GM19438 (cell line): ENCODE measurements around the gene ZSCAN5A.
"Not testable (repeated sequence)": the region's sequence is repeated elsewhere in the genome, so short reads cannot be mapped to it uniquely, and the experiment has no call there.

Experiments used
- ATAC-seq: cut with Tn5 transposase; IDR thresholded peaks from one replicate; pipeline ENCODE4 v1.9.1; 2021; ENCODE audit warnings: low read depth; ENCODE audit not compliant: unreplicated experiment

Gene ZSCAN5A

DNA sequence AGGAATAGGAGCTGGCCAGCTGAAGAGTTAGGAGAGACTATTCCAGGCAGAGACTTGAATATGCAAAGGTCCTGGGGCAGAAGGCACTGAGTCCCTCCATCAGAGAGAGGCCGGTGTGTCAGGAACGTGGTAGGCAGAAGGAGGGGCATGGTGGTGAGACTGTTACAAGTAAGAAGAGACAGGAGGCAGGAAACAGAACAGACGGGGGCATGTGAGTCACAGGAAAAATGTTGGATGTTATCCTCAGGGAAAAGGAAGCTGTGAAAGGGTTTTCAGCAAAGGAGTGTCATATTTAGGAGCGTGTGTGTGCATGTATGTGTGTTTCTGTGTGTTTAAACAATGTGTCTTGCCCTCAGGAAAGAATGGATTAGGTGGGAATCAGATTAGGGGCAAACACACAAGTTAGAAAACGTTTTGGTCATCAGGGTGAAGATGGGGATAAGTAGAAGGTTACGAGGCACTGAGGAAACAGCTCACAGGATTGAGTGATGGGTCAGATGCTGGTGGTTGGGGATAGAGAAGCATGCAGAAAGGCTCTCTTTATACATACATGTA lies 41.0 kb downstream of the ZSCAN5A start:
- no peak for ATAC-seq

GRCh38 chr19:56272161-56272798 lies 42.4 kb downstream of the ZSCAN5A start, which contains the start of gene EDDM13:
EDDM13 (plus strand) TSS chr19:56272748; CDS start chr19:56272835, 87 bp downstream.
- no peak for ATAC-seq

DNA sequence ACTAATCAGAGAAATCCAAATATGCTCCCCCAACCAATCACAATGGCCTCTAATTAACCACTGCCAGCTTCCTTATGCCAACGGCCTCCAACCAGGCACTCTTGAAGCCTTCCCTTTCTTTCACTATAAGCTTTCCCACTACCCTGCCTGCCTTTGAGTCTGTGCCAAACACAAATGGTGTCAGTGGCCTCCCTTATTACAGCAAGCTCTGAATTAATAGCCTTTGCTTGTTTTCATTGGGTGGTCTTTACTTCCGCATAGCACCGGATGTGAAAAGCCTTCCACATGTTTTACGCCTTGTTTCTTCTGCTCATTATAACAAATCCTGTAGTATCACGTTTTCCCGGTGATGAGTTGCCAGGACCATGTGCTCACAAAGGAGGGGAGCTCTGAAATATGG lies 43.5 kb downstream of the ZSCAN5A start:
- no peak for ATAC-seq

DNA sequence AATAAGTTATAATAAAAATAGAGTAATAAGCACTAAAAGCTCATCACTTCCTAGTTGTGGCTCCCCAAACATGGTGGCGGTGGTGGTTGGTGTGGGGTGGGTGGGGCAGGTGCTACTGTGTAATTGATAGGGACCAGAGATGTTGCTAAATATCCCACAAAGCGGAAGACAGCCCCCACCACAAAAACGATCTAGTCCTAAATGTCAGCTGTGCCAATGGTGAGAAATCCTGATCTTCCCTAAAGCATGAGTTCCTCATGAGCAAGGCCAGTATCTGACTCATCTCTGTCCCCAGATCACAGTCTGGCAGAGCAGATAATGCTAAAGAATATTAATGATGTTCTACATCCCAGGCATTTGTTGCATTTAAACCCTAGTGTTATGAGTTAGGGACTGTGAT lies 44.0 kb downstream of the ZSCAN5A start:
- no peak for ATAC-seq

- ATAC-seq: no peak
Observed at GRCh38 chr19:56269348-56269747, 45.3 kb downstream of the ZSCAN5A start.

DNA sequence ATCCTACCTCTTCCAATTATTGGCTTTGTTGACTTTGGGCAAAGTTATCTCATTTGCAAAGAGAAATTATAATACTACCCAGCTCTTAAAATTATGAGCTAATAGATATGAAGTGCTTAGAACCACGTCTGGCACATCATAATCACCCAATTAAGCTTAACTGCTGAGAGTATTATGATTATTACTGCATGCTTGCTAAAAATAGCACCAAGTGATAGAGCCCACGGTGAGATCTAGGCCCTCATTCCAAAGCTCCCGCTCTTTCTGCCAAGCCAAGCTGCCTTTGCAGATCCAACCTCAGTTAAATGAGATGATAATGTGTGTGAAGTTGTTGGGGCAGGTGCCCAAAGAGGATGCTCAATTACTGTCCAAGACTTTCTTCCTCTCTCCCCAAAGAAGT lies 48.6 kb downstream of the ZSCAN5A start:
- ATAC-seq: no peak

DNA sequence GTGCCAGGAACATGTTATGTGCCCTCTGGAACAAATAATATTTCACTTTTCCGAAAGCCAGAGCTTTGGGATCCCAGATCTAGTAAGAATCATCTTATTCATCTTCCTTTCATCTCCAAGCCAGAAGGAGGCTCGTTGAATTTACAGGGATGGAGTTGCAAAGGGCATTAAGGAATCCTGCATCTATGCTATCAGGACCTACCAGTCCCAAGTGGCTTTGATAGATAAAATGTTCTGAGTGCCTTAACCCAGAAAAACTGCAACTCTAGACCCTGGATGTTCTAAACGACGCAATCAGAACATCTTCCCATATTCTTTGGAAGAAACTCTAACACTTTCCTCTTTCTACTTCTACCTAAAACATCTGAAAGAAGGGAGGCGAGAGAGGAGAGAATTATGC lies 51.3 kb downstream of the ZSCAN5A start:
- no peak for ATAC-seq

GRCh38 chr19:56261932-56262331 lies 52.7 kb downstream of the ZSCAN5A start:
- not testable (repeated sequence) for ATAC-seq

- ATAC-seq: no peak
Observed at GRCh38 chr19:56261145-56261544, 53.5 kb downstream of the ZSCAN5A start.

- no peak for ATAC-seq
Observed at GRCh38 chr19:56258272-56258671, 56.4 kb downstream of the ZSCAN5A start.

DNA sequence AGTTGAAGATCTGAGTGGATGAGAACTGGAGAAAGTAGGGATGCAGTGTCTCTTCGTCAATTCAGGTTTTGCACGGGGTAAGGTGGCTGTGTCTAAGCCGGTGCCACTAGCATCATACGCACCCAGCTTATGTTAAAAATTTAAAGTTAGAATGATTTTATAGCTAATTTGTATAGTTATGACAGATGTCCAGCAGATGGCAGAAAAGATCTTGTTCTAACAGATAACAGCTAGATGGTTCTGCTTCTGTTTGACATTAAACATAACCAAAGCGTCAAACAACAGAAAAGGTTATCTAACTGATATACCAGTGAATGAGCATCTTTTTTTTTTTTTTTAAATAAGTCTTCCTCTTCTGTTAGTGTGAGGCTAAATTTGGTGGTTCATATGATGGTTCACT lies 60.9 kb downstream of the ZSCAN5A start:
- no peak for ATAC-seq

GRCh38 chr19:56252699-56253422 lies 61.8 kb downstream of the ZSCAN5A start:
- no peak for ATAC-seq

DNA sequence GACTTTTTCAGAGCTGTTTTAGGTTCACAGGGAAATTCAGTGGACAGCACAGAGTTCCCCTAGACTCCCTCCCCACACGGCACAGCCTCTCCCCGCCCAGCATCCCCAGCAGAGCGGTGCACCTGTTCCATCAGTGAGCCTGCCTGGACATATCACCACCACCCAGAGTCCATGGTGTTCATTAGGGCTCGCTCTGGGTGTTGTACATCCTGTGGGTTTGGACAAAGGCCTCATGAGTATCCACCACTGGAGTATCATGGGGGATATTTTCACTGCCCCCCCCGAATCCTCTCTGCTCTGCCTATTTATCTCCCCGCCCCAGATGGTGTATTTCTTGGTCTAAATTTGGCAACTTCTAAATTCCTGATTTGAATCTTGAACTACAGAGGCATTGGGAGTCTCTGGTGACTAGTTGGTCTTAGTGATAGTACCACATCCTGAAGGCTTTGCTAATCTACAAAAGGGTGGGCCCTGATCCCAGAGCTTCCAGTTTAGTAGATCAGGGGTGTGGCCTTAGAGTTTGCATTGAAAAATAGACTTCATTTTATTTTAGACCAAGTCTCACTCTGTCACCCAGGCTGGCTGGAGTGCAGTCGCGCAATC lies 65.8 kb downstream of the ZSCAN5A start:
- not testable (repeated sequence) for ATAC-seq

DNA sequence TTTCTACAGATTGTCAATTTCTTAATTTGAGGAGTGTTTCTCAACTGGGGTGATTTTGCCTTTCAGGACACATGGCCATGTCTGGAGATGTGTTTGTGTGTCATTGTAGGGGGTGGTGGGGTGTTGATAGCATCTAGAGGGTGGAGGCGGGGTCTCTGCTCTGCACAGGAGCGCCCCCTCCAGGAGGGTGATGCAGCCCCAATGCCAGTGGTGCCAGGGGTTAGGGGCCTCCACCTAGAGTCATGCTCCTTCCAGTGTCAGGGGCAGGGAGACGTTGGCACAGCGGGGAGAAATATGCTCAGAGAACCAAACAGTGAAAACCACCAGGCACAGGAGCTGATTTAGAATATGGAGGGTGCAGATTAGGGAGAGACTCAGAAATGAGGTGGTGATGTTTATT lies 68.9 kb downstream of the ZSCAN5A start:
- ATAC-seq: not testable (repeated sequence)

GRCh38 chr19:56245121-56245740 lies 69.4 kb downstream of the ZSCAN5A start:
- ATAC-seq: no peak

DNA sequence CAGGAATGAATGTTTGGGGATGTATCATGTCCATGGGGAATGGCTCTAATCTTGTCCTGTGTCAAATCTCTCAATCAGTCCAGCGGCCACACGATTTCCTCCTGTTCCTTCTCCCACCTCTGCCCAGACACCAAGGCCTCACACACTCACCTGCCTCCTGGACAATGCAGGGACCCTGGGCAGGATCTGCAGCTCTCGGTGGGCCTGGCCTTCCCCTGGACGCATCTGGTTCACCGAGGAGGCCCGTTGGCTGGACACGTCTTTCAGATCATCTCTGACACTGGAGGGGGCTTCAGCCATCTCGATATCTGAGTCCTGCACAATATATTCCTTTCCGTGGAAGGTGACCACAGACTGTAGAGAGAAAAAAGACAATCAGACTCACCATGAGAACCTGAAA lies 91.2 kb downstream of the ZSCAN5A start:
- no peak for ATAC-seq

DNA sequence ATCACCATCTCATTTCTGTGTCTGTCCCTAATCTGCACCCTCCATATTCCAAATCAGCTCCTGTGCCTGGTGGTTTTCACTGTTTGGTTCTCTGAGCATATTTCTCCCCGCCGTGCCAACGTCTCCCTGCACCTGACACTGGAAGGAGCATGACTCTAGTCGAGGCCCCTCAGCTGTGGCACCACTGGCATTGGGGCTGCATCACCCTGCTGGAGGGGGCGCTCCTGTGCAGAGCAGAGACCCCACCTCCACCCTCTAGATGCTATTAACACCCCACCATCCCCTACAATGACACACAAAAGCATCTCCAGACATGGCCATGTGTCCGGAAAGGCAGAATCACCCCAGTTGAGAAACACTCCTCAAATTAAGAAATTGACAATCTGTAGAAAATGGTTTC lies 91.7 kb downstream of the ZSCAN5A start:
- no peak for ATAC-seq

DNA sequence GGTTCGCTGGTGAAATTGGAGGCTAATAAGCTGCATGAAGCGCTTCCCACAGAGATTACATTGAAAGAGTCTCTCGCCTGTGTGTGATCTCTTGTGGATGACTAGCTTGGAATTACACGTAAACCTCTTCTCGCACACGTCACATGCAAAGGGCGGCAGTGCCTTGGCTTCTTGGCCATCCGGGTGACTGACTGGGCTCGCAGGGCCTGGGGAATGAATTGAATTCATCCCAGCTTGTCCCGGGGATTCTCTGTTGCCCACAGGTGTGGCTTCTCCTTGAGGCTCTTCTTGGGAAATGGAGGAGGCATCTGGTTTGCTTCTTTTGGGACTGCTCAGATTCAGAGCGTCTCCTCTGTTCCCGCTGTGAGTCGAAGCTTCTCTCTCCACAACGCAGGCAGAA lies 92.8 kb downstream of the ZSCAN5A start:
- no peak for ATAC-seq

GRCh38 chr19:56221442-56221841 lies 93.2 kb downstream of the ZSCAN5A start:
- not testable (repeated sequence) for ATAC-seq

DNA sequence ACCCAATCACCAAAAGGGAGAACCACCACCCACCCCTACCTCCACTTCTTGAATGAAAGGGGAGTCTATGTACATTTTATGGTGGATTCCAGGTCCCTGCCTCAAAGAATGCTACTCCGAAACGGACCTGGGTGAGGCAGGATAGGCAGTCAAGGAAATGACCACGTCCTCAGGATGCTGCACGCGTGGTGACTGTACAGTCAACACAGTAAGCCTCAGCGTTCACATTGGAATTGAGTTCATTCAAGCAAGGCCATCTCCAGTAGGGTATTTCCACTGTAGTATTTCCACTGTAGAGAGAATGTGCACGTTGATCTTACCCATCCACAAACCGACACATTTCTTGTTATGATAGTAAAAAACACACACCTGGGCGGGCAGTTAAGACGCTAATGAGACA lies 95.7 kb downstream of the ZSCAN5A start:
- ATAC-seq: no peak
